GM21619 (cell line): Measurements from ENCODE around the gene TPRX1.
"Not testable (repeated sequence)": the region's sequence is repeated elsewhere in the genome, so short reads cannot be mapped to it uniquely, and the experiment has no call there.

ENCODE experiments used
- ATAC-seq: cut with Tn5 transposase; IDR thresholded peaks from one replicate; pipeline ENCODE4 v1.9.1; 2021; ENCODE audit not compliant: unreplicated experiment

The TPRX1 gene

DNA sequence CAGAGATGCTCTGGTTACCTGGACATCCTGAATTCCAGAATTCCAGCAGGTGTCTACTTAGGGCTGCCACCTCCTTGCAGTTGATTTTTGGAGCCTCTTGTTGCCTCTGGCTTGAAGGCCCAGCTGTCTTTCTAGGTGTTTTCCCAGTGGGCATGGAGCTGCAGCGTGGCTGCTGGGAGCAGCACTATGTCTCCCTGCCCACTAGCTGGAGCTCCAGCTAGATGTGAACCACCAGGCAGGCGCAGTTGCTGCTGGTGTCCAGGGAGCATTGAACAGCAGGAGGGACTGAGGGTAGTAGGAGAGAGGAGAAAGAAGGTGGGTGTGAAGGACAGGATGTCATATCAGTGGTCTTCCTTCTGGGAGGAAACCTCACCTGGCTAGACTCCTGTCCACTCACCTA, 35.7 kb downstream of the TPRX1 start:
- no peak for ATAC-seq

- no peak for ATAC-seq
Measured at GRCh38 chr19:47767349-47767748, 37.0 kb downstream of the TPRX1 start.

DNA sequence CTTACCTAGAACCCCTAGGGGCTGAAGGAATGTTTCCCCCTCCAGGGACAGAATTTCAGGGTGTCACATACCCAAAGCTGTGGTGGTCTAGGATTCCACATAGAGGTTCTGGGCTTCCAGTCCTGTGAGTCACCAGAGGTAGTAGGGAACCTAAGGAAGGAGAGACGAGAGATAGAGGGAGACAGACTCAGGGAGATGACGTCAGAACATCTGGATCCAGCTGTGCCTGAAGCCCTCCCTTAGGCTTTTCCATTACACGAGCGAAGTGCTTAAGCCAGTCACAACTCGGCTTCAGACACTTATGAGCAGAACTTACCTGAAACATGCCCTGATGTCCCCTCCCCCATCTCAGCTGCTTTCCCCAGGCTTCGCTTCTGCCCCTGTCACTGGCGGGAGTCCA, 37.7 kb downstream of the TPRX1 start:
- ATAC-seq, result no peak

GRCh38 chr19:47766359-47766620, 38.1 kb downstream of the TPRX1 start:
- ATAC-seq, result no peak

DNA sequence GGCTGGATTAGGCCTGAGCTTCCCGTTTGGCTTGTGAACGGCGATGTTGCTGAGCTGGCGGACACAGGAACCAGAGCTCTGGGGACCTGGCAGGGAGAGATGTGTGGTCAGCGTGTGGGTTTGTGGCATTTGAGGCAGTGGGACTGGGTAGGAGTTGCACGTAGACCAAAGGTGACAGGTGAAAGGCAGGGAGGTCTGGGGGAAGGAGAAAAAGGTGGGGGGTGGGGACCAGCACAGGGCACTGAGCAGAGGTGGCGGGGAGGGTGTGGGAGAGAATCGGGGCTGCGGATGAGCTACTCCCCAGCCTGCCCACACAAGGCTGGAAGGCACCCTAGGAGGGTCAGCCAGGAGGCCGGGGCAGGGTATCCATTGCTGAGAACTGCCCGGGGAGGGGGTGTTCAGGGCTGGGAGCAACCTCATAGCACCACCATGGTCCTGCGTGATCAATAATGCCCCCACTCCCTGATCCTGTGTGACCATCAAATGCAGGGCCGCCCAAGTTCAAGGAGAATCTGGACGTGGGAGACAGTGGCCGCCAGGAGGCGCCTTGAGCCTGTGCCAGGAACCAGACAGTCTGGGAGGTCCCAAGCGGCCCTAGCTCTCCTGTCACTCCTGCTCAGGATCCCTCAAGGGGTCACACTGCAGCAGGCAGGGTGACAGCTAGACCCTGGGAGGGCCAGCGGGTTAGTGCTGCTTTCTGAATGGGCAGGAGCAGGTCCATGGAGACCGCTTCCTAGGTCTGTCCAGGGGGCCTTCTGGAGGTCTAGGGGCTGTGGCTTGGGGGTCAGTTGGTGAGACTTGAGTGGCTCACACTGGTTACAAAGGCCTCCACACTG, 38.6 kb downstream of the TPRX1 start:
- ATAC-seq, result no peak

DNA sequence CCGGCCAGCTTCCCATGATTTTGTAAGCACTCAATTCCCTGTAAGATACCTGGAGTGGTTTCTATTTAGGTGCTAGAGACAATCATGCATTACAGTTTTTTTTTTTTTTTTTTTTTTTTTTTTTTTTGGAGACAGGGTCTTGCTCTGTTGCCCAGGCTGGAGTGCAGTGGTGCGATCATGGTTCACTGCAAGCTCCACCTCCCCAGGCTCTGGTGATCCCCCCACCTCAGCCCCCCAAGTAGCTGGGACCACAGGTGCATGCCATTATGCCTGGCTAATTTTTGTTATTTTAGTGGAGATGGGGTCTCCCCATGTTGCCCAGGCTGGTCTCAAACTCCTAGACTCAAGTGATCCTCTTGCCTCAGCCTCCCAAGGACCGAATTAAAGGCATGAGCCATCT, 39.6 kb downstream of the TPRX1 start:
- not testable (repeated sequence) for ATAC-seq

DNA sequence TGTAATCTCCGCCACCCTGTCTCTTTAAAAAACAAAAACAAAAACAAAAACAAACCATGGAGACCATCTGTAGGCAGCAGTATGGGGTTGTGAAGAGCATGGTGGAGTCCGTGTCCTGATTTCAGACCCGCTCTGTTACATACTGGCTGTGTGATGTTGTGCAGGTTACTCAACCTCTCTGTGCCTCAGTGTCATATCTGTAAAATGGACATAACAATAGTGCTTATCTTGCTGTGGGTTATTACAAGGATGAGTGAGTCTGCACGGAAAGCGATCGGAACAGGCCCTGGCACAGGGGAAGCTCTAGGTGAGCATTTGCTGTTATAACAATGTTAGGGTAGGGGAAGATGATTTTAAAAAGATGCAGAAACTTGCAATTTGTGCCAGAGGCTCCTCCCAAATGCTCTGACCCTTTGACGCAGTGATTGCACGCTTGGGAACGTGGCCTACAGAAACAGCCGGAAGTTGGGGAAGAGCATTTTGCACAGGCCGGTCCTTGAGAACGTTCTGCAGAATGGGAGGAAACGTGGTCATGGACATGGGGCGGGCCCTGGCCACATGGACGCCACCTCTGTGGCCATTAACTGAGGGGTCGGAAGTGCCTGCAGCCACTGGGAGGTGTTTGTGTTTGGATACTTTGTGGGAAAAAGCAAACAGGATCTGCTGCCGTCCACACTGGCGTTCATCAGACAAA, 41.6 kb downstream of the TPRX1 start:
- ATAC-seq, result no peak

DNA sequence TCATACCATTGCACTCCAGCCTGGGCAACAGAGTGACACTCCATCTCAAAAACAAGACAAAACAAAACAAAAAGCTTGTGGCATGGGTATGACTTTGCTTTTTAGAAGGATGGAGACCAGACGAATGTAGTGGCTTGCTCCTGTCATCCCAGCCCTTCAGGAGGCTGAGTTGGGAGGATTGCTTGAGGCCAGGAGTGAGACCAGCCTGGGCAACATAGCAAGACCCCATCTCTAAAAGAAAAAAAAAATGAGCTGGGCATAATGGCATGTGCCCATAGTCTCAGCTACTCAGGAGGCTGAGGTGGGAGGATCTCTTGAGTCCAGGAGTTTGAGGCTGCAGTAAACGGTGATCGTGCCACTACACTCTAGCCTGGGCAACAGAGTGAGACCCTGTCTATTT, 42.2 kb downstream of the TPRX1 start:
- no peak for ATAC-seq

- ATAC-seq, result no peak
Measured at GRCh38 chr19:47761566-47761965, 42.8 kb downstream of the TPRX1 start.

DNA sequence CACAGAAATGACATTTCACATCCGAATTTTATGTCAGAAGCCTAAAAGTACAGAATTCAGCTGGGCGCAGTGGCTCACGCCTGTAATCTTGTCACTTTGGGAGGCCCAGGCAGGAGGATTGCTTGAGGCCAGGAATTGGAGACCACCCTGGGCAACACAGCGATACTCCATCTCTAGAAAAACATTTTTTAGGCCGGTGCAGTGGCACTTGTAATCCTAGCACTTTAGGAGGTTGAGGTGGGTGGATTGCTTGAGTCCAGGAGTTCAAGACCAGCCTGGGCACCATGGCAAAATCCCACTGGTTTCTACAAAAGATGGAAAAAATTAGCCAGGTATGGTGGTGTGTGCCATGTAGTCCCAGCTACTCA, 43.7 kb downstream of the TPRX1 start:
- ATAC-seq, result no peak

DNA sequence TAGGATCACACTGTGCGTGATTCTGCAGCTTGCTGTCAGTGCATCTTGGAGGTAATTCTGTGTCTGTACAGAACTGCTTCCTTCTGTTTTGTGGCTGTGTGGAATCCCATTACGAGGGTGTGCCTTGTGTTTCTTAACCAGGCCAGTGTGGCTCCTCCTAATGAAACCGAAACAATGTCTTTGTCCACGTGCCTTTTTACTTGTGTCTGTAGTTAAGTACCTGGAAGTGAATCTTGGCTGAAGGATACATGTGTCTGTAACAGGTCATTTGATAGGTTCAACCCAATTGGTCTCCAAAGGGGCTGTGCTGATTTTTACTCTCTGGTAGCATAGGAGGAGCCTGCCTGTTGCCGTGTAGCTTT, 45.9 kb downstream of the TPRX1 start:
- no peak for ATAC-seq

- ATAC-seq, result no peak
Measured at GRCh38 chr19:47757617-47758442, 46.5 kb downstream of the TPRX1 start.

DNA sequence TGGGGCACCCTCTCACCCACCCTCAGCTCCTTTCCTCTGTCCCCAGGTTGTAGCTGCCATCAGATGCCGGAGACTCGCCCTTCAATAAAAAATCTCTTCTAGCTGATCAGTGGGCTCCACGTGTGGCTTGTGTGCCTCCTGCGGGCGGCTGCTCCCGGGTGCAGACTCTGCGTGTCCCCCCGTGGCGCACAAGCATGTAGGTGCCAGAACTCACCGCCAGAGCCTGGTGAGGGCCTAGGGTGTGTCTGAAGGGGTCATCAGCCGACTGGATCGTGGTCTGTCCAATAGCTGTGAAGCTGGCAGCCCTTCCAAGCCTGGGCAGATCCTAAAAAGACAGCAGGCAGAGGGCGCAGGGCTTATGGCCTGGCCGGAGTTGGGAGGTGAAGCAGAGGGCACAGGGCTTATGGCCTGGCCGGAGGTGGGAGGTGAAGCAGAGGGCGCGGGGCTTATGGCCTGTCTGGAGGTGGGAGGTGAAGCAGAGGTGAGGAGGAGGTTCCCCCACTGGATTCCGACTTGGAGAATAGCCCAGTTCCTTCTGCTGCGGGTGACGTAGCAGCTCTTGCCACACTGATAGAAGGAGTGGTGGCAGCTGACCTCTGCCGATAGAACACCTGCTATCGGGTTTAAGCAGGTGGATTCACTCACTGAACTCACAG, 47.3 kb downstream of the TPRX1 start:
- ATAC-seq, result no peak

DNA sequence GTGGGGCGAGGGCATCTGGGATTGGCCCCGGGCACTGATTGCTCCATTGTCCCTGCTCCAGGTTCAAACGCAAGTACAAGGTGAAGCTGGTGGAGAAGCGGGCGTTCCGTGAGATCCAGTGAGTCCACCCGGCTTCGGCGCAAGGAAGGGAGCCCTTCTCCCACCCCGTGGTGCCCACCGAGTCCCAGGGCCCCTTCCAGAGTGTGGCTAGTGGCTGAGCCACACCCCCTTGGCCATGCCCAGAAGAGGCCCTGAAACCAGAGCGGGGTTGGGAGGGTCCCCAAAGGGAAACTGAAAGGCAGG, 47.8 kb downstream of the TPRX1 start:
- ATAC-seq, result no peak

DNA sequence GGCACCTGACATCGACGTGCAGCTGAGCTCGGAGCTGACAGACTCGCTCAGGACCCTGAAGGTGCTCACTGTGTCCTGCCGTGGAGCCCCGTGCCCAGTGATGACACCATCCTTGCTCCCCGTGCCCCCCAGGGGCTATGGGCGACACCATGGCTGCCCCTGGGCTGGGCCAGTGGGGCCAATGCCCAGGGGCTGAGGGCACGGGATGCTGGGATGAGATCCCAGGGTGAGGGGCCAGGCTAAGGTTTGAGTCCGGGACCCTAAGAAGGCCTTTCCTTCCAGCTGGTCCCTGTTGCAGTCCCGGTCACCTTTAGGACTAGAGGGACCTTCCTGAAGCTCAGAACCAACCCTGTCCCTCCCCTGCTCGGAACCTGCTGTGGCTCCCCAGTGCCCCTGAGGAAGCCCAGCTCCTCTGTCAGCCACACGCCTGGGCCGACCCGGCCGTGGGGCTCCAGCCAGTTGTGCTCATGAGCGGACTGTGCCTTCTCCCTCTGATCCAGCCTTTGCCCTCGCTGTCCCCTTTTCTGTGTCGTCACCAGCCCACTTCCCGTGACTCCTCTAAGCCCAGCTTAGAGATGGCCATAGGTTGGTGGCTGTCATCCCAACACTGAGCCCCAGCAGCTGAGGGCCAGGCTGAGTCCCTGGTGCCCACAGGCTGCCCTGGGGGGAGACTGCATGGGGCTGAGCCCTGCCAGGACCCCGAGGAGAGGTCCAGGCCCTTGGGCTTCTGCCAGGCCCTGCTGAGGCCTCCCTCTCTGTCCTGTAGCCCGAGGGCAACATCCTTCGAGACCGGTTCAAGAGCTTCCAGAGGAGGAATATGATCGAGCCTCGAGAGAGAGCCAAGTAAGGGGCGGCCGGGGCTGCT, 48.4 kb downstream of the TPRX1 start:
- ATAC-seq, result no peak

- ATAC-seq, result no peak
Measured at GRCh38 chr19:47755065-47755761, 49.1 kb downstream of the TPRX1 start.

DNA sequence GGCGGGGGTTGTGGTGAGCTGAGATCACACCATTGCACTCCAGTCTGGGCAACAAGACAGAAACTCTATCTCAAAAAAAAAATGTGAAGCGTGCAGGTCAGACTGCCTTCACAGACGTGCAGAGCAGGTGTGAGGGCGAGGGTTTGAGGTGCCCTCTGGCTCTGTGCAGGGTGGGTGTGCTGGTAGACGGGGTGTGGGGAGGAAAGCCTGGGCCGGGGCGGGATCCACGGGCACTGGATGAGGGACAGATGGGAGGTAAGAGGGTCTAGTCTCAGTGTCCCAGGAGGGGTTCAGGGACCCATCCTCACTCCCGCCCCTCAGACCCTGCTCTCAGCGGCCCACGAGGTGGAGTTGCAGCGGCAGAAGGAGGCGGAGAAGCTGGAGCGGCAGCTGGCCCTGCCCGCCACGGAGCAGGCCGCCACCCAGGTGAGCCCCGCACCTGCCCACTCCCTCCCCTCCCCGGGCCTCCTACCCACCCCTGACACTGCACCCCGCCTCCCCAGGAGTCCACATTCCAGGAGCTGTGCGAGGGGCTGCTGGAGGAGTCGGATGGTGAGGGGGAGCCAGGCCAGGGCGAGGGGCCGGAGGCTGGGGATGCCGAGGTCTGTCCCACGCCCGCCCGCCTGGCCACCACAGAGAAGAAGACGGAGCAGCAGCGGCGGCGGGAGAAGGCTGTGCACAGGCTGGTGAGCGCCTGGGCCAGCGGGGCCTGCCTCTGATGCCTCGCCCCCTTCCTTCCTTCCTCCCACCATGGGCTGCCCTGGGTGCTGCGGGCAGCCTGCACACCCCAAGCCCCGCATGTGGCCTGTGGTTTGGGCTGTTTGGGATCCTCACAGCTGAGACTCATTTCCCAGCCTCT, 49.9 kb downstream of the TPRX1 start:
- no peak for ATAC-seq

DNA sequence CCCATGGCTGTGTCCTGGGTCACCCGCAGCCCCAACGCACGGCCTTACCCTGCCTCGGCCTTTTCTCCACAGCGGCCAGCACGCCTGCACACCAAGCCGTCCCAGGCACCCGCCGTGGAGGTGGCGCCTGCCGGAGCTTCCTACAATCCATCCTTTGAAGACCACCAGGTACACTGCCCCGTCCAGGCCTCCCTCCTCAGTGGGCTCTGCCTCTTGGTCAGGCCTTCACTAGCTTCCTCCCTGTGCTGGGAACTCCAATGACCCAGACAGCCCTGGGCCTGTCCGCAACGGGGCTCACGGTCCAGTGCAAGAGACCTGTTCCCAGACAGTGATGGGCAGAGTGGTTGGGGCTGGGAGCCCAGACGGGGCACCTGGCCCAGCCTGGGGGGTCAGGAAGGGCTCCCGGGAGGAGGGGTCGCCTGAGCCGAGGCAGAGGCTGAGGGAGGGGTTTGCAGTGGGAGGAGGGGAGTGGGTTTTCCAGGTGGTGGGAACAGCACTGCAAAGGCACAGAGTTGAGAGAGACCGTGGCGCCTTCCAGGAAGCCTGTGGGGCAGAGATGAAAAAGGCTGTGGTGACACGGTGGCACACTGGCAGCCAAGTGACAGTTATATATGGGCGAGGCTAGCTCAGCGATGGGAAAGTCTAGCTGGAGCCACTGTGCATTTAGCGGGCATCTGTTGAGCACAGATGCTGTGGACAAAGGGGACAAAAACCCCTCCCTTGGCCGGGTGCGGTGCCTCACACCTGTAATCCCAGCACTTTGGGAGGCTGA, 51.7 kb downstream of the TPRX1 start:
- no peak for ATAC-seq
